ENCODE results near the gene RPL13A. TPM values are rescaled to one million over a fixed set of nuclear protein-coding genes. Genes with fewer than 3 reads are reported as not detected.
A peak's percentile ranks its signal among the peaks of the same experiment; 100 is the strongest.

RPL13A gene
- total and polyA plus RNA-seq, 2 donors (not counting 3 experiments of a cell fraction or from before 2014, with no cell fraction given) = 2,291 to 4,148 TPM

DNA sequence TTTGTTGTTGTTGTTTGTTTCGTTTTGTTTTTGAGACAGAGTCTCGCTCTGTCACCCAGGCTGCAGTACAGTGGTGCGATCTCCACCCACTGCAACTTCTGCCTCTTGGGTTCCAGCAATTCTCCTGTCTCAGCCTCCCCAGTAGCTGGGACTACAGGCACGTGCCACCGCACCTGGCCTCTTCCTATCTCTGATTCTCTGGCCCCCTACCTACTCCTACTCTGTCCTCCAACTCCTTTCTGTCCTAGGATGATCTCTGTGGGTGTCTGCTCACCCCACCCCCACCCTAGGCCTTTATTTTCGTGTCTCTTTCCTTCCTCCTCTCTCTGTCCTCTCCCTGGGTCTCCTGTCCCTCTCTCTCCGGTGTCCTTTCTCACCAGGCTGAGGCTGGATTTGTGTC lies 37.0 kb upstream of the RPL13A start:
- BruUV-seq (replicated peaks) = no TSS peak
- TF ChIP-seq, protein P1, sequence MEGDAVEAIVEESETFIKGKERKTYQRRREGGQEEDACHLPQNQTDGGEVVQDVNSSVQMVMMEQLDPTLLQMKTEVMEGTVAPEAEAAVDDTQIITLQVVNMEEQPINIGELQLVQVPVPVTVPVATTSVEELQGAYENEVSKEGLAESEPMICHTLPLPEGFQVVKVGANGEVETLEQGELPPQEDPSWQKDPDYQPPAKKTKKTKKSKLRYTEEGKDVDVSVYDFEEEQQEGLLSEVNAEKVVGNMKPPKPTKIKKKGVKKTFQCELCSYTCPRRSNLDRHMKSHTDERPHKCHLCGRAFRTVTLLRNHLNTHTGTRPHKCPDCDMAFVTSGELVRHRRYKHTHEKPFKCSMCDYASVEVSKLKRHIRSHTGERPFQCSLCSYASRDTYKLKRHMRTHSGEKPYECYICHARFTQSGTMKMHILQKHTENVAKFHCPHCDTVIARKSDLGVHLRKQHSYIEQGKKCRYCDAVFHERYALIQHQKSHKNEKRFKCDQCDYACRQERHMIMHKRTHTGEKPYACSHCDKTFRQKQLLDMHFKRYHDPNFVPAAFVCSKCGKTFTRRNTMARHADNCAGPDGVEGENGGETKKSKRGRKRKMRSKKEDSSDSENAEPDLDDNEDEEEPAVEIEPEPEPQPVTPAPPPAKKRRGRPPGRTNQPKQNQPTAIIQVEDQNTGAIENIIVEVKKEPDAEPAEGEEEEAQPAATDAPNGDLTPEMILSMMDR (IDR thresholded peaks at IDR 0.05; ENCODE audit: extremely low read depth in 1 of 2, insufficient read depth in 1 of 2, low read depth in 1 of 2, low read length in 2 of 2) = no peak
- TF ChIP-seq FOS (IDR thresholded peaks at IDR 0.05; ENCODE audit: borderline replicate concordance, insufficient read depth, low read length) = no peak
- no peak for TF ChIP-seq MYC (IDR thresholded peaks at IDR 0.05; ENCODE audit: low read depth, low read length)
- no peak for TF ChIP-seq POLR2AphosphoS5 (IDR thresholded peaks at IDR 0.05; ENCODE audit: insufficient read depth, low read depth, low read length)
- no peak for TF ChIP-seq JUN (IDR thresholded peaks at IDR 0.05; ENCODE audit: borderline replicate concordance, insufficient read depth, insufficient read length, low read depth)
- TF ChIP-seq POLR2A (IDR thresholded peaks at IDR 0.05; ENCODE audit: low read depth, low read length) = no peak
- no peak for TF ChIP-seq GATA2 (IDR thresholded peaks at IDR 0.05; ENCODE audit: insufficient read depth, insufficient read length, low read depth, low read length)
- TF ChIP-seq, protein P2, sequence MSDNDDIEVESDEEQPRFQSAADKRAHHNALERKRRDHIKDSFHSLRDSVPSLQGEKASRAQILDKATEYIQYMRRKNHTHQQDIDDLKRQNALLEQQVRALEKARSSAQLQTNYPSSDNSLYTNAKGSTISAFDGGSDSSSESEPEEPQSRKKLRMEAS (IDR thresholded peaks at IDR 0.05; ENCODE audit: insufficient read depth, insufficient read length) = no peak
- TF ChIP-seq EZH2 (IDR thresholded peaks at IDR 0.05; ENCODE audit: borderline replicate concordance, low read depth, low read length, severe bottlenecking) = no peak
- FAIRE-seq = no peak
- Histone ChIP-seq H3K4me1 (ENCODE audit: control insufficient read depth, extremely low read depth, insufficient read depth, low read length) (peaks cover 11% of the 10 kb centered on the region), H3K4me3 (replicated peaks in 1 of 3; ENCODE audit: insufficient read depth in 1 of 3, low read depth in 1 of 3, low read length in 3 of 3) (peak overlapping the region in 1 of 3 experiments; percentile 47), H4K20me1 (replicated peaks; ENCODE audit: control insufficient read depth, extremely low read depth, insufficient read depth, low read length) (no peaks in the 10 kb centered on the region), H3K4me2 (ENCODE audit: insufficient read depth, low read length) (peak overlapping the region; percentile 78), H3K9me3 (replicated peaks; ENCODE audit: control insufficient read depth, insufficient read depth, low read length) (no peaks in the 10 kb centered on the region), H3K9ac (replicated peaks; ENCODE audit: extremely low read depth, insufficient read depth, low read length) (no peak overlapping the region), H2AFZ (ENCODE audit: low read depth, low read length) (no peak overlapping the region), H3K36me3 (ENCODE audit: control insufficient read depth in 2 of 2, extremely low read depth in 1 of 2, insufficient read depth in 2 of 2, low read length in 2 of 2) (peaks cover 0 to 4% of the 10 kb centered on the region in 2 experiments), H3K9me1 (replicated peaks; ENCODE audit: control insufficient read depth, extremely low read depth, insufficient read depth, low read length) (no peaks in the 10 kb centered on the region), H3K27ac (ENCODE audit: insufficient read depth, low read depth, low read length) (no peak overlapping the region), H3K79me2 (ENCODE audit: control insufficient read depth, insufficient read depth, low read length) (peaks cover 11% of the 10 kb centered on the region), H3K27me3 (ENCODE audit: control insufficient read depth in 2 of 2, insufficient read depth in 2 of 2, low read length in 2 of 2) (no peaks in the 10 kb centered on the region)
- dilution Hi-C loops (cut with MboI; ENCODE audit: extremely low pct_ligation_motif_present, low sequenced_read_pairs) (no loop called here), intact Hi-C loops (cut with micrococcal nuclease) (loop anchor here (5.0 kb wide), 2 partner anchors 192 to 427 kb away; partner anchors contain the start of genes AKT1S1, RRAS, SCAF1 and TBC1D17)
- no peak for DNase-seq (ENCODE audit: low read depth, low spot score)
- ChIA-PET CTCF (interaction anchor here (0.6 to 1.4 kb wide), 3 partner anchors 9 to 126 kb away, joined by 3 to 7 read pairs (median 4); no protein-coding TSS in a partner anchor), POLR2A (no interaction called here)
